Testis (tissue), 3 donors: ENCODE measurements around the gene RAD50. TPM values are rescaled to one million over a fixed set of nuclear protein-coding genes. Genes with fewer than 3 reads are reported as not detected.

Experiments
- DNase-seq: peaks from one replicate; pipeline ENCODE4 v3.0.0-alpha.2; 2019
- H3K27ac ChIP-seq, 2 donors: fragments of 200-600 bp; sonication (generic); one replicate each; pipeline ENCODE4 v1.5.1; 2019
- H3K27me3 ChIP-seq: fragments of 200-600 bp; sonication (generic); one replicate; pipeline ENCODE4 v1.5.1; 2019
- H3K36me3 ChIP-seq: fragments of 200-600 bp; sonication (generic); one replicate; pipeline ENCODE4 v1.5.1; 2017; ENCODE audit warnings: low read depth; ENCODE audit errors: missing control alignments
- H3K4me1 ChIP-seq: fragments of 200-600 bp; sonication (generic); one replicate; pipeline ENCODE4 v1.5.1; 2019
- H3K4me3 ChIP-seq, 2 donors: fragments of 200-600 bp; sonication (generic); one replicate each; pipeline ENCODE4 v1.5.1; 2017 to 2019
- H3K9me3 ChIP-seq: fragments of 200-600 bp; sonication (generic); one replicate; pipeline ENCODE4 v1.5.1; 2017
- POLR2A ChIP-seq: fragments of 450-650 bp; IDR thresholded peaks from one replicate; pipeline ENCODE4 v1.6.1; 2017; ENCODE audit warnings: antibody characterized with exemption, mild to moderate bottlenecking, moderate library complexity
- WGBS, 2 donors: methylation state at CpG; one replicate each; pipeline ENCODE4 v1.1.5; 2018; 5-methylcytosine and 5-hydroxymethylcytosine counted together
- intact Hi-C: fragments of 100-400 bp; cut with DNase I; formaldehyde crosslinking; loops from one replicate; pipeline ENCODE4 v1.15.1; 2023; ENCODE audit warnings: low total_unique reads
- polyA plus RNA-seq: library from polyadenylated mRNA; stranded (reverse); fragments of 350-450 nt; fragmentation: Illumina TruSeq; extraction: RNeasy Lipid Tissue Mini Kit (QIAGEN cat#74804); gene quantifications from one replicate; pipeline ENCODE4 v1.2.3, GENCODE V29; 2014; ENCODE audit warnings: low read depth, low replicate concordance; ENCODE audit not compliant: insufficient read depth
- total RNA-seq, 2 donors: library from RNA; depleted of rRNA; stranded (reverse); fragments of >200 nt; gene quantifications; one replicate each; pipeline ENCODE4 v1.2.3, GENCODE V29; 2016
- TF ChIP-seq, protein P1 (sequence below), 3 experiments: fragments of 450-650 bp in 2 of 3; fragments of 200-600 bp in 1 of 3; sonication (generic) in 1 of 3; IDR thresholded peaks; one replicate each; pipeline ENCODE4 v1.5.1; 2016 to 2019; ENCODE audit warnings: antibody characterized with exemption in 3 of 3, mild to moderate bottlenecking in 2 of 3, moderate library complexity in 1 of 3

The RAD50 gene
- total and polyA plus RNA-seq, 3 donors from 2014 or later, result 5.0 to 41.6 (median 38.6) TPM

GRCh38 chr5:132641841-132642240 is 85.1 kb downstream of the RAD50 start:
- H3K4me3 ChIP-seq, result no peak overlapping the region
- H3K27ac ChIP-seq, result no peak overlapping the region
- WGBS, 2 donors, result 96 to 100% methylated on average over 3 of the region's 3 CpGs
- DNase-seq, result no peak
- H3K36me3 ChIP-seq, result no peaks in the 10 kb centered on the region
- H3K27me3 ChIP-seq, result no peaks in the 10 kb centered on the region
- H3K4me1 ChIP-seq, result no peaks in the 10 kb centered on the region
- intact Hi-C loops, result no loop called here
- H3K9me3 ChIP-seq, result no peaks in the 10 kb centered on the region
- TF ChIP-seq POLR2A, result no peak
- TF ChIP-seq, protein P1, sequence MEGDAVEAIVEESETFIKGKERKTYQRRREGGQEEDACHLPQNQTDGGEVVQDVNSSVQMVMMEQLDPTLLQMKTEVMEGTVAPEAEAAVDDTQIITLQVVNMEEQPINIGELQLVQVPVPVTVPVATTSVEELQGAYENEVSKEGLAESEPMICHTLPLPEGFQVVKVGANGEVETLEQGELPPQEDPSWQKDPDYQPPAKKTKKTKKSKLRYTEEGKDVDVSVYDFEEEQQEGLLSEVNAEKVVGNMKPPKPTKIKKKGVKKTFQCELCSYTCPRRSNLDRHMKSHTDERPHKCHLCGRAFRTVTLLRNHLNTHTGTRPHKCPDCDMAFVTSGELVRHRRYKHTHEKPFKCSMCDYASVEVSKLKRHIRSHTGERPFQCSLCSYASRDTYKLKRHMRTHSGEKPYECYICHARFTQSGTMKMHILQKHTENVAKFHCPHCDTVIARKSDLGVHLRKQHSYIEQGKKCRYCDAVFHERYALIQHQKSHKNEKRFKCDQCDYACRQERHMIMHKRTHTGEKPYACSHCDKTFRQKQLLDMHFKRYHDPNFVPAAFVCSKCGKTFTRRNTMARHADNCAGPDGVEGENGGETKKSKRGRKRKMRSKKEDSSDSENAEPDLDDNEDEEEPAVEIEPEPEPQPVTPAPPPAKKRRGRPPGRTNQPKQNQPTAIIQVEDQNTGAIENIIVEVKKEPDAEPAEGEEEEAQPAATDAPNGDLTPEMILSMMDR (IDR thresholded peaks at IDR 0.05), result no peak

DNA sequence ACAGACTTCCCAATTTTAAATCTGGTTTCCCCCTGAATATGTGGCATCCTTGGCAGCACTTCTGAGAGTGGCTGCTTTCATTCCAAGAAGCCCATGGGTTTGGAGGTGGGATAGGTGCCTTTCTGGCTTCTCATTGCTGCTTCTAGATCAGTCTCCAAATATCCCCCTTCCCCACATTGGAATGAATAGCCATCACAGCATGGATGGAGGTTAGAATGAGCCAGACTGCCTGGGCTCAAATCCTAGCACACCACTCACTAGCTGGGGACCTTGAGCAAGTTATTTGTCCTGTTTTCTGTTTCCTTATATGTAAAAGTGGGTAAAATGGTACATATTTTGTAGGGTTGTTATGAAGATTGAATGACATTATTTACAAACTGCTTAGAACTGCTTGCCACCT is 87.4 kb downstream of the RAD50 start:
- Histone ChIP-seq H3K27ac (no peak overlapping the region), H3K4me1 (no peaks in the 10 kb centered on the region), H3K36me3 (no peaks in the 10 kb centered on the region), H3K27me3 (no peaks in the 10 kb centered on the region), H3K4me3 (no peak overlapping the region), H3K9me3 (no peaks in the 10 kb centered on the region)
- intact Hi-C loops, result no loop called here
- TF ChIP-seq, protein P1 (IDR thresholded peaks at IDR 0.05), result no peak
- DNase-seq, result no peak

GRCh38 chr5:132646583-132647266 is 89.9 kb downstream of the RAD50 start:
- 88 to 93% methylated on average over 11 of the region's 11 CpGs for WGBS, 2 donors
- TF ChIP-seq, protein P1 (IDR thresholded peaks at IDR 0.05), result no peak
- no peak for TF ChIP-seq POLR2A
- Histone ChIP-seq H3K9me3 (no peaks in the 10 kb centered on the region), H3K4me1 (no peaks in the 10 kb centered on the region), H3K4me3 (no peak overlapping the region), H3K27me3 (no peaks in the 10 kb centered on the region), H3K36me3 (no peaks in the 10 kb centered on the region), H3K27ac (no peak overlapping the region)
- intact Hi-C loops, result no loop called here
- DNase-seq, result no peak

DNA sequence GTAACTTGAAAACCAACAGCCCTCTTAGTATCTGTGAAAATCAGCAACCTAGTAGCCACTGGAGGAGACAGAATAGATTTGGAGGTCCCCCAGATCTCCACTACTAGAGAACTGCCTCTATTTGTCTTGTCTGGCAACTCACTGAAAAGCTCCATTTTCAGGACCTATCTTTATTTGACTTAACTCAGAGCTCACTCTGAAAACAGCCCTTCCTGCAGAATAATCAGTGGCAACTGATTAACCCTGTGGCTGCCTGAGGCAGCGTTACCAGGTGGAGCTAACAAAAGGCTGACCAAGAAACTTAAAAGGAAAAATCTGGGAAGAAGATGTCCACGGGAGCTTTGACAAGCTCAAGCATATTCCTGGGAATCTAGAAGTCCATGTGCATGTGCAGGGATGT is 90.7 kb downstream of the RAD50 start:
- H3K27ac ChIP-seq, result no peak overlapping the region
- intact Hi-C loops, result no loop called here
- TF ChIP-seq POLR2A, result no peak
- TF ChIP-seq, protein P1 (IDR thresholded peaks at IDR 0.05), result no peak
- H3K4me3 ChIP-seq, result no peak overlapping the region
- WGBS, 2 donors, result 83 to 92% methylated on average over 2 of the region's 2 CpGs
- H3K4me1 ChIP-seq, result no peaks in the 10 kb centered on the region
- H3K36me3 ChIP-seq, result no peaks in the 10 kb centered on the region
- DNase-seq, result no peak
- no peaks in the 10 kb centered on the region for H3K9me3 ChIP-seq
- H3K27me3 ChIP-seq, result no peaks in the 10 kb centered on the region

DNA sequence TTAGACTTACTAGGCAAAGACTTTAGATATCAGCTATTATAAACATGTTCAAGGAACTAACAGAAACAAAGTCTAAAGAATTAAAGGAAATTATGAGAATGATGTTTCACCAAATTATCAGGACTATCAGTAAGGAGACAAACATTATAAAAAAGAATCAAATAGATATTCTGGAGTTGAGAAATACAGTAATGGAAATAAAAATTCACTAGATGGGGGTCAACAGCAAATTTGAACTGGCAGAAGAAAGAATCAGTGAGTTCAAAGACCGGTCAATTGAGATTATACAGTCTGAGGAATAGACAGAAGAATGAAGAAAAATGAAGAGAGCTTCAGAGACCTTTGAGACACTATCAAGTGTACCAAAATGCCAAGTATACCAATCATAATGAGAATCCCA is 91.6 kb downstream of the RAD50 start:
- Histone ChIP-seq H3K36me3 (no peaks in the 10 kb centered on the region), H3K27ac (no peak overlapping the region), H3K4me3 (no peak overlapping the region), H3K9me3 (no peaks in the 10 kb centered on the region), H3K4me1 (no peaks in the 10 kb centered on the region), H3K27me3 (no peaks in the 10 kb centered on the region)
- WGBS, 2 donors, result 94 to 97% methylated on average over 1 of the region's 1 CpG
- intact Hi-C loops, result no loop called here
- TF ChIP-seq, protein P1 (IDR thresholded peaks at IDR 0.05), result no peak
- TF ChIP-seq POLR2A, result no peak
- no peak for DNase-seq
